Fibroblast of peridontal ligament (primary cell): Measurements from ENCODE around the gene TNP1.

Experiments used
- DNase-seq: peaks from one replicate; pipeline ENCODE4 v3.0.0-alpha.2; 2010; ENCODE audit errors: extremely low read depth

The TNP1 gene

DNA sequence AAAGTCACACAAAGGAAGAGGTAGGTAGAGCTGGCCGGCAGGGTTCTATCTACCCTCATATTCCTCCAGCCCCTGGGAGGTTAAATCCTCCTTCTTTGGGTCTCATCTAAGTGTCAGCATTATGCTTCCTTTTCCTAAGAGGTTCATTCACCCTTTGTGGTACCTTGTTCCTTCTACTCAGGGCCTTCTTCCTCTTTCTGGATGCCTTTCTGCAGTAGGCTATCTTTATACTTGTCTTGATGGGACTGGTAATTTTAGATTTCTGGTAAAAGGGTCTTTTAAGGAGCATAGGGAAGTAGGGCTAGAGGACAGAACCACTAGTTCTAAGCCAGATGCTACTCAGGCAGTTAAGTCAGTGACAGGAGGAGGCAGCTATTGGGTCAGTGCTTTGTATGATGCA lies 13.7 kb upstream of the TNP1 start:
- no peak for DNase-seq

DNA sequence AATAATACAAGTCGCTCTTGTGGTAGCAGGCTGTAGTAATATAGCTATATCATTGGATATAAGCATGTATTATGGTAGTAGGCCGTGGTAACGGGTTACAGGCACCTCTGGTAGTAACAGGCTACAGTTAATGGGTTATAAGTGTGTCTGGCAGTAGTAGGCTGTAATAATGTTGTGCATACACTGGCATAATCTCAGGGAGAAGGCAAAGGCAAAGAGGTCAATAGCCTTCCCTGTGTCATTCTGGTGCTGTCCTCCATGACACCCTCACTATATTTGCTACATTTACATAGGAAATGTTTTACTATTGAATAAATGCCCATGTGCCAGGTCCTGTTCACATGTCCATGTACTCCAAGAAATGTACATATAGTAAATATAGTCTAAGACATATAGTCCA lies 12.8 kb upstream of the TNP1 start:
- no peak for DNase-seq

GRCh38 chr2:216872040-216872439 lies 12.2 kb upstream of the TNP1 start:
- no peak for DNase-seq

DNA sequence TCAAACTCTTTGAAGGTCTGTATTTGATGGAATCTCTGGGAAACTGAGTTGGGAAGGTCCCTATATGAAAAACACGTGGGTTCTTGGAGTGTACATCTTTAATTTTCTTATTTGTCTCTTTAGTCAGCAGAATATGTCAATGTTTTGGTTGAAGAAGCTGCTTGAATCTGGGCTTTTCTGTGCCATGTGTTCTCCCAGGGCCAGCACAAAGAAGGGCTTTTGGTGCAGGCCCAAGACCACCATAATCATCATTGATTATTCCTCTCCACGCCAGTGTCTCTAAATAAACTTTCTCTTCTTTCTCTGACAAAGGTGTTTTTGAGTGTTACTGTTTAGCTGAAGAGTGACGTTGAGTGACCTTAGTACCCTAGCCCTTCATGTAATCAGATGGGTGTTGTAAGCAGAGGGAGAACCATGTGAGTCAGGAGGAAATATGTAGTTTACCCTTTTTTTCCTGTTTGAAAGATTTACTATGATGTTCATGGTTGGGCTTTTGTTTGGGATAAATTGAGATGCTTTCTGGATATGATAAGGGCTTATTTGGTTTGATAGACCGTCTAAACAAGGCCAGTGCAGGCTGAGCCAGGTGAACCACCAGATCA lies 11.6 kb upstream of the TNP1 start:
- no peak for DNase-seq

DNA sequence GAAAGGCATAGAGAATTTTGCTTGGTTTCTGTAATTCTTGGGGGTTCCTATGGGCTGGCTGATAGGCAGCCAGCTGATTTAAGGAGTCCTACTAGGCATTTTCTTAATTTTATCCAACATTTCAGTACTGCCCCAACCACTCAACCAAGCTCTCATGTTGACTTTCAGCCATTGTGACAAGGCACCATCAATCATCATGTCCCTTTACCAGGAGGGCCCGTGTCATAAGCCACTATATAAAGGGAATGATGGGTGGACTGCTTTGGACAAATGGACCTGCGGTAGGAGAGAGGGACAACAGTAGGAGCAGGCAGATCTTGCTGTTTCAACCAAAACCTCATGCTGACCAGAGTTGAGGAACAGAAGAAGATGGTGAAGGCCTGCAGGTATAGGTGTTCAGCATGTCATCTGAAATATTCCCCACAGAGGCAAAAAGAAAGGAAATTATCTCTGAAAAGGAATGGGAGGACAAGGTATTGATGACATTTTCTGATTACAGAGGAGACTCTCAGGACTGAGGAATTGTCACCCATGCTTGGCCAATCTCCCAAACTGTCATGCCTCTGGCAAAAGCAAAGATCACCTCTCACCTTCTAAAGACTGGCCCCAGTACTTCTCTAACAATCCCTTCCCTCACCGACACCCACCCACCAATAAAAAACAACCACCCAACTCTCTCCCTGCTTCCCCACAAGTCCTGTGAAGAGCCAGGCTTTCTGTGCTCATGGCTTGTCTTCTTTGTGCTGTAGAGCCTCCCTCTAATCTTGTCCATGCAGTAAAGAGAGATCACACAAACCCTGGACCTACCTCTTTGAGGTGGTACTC lies 10.9 kb upstream of the TNP1 start:
- no peak for DNase-seq

- no peak for DNase-seq
Observed at GRCh38 chr2:216866515-216867095, 6.7 kb upstream of the TNP1 start.

GRCh38 chr2:216865658-216866057 lies 5.8 kb upstream of the TNP1 start:
- no peak for DNase-seq

DNA sequence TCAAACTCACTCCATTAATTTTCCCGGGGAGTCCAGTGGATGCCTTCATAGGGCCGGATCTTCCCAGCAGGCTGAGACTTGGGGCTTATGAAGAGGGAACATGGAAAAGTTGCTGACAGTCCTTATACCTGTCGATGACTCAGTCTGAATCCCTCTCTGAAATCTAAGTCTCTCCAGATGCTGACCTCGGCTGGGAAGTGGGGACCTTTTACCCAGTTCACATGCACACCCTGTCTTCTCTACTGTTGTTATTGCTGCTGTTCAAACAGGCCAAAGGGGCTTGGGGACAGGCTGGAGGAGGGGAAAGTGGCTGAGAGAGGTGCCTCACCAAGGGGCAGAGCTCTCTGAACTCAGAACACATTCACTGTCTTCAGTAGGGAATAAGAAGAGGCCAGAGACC lies 4.1 kb upstream of the TNP1 start:
- DNase-seq: no peak

DNA sequence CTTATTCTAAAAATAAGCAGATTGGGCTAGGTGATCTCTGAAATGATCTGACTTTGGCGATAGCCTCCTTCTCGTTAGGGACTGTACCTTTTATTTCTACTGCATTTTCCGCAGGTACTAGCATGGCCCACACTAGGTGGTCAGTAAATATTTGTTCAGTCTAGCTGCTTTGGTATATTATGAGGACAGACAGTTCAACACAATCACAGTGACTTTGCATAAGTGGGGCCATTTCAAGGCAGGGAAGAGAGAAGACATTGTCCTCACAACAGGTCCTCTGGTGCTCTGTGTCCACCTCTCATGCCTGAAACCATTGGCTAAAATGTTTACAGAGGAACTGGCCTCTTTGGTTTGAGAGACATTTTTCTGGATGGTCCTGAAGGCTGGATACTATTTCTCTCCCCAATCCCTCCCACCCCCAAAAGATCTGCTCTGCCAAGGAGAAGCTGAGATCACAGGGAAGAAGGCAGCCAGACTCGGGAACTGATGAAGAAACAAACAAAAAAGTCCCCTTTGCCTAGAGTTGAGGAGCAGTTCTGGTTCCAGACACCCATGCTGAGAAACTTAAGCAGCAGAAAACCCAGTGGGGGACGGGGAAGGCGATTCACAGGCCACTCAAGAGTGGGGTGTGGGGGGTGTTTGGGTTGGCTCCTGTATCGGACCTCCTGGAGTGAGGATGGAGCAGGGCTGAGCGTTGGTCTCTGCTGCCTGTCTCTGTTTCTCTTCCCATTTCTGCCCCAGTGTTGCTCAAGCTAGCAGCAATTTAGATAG lies 2.9 kb upstream of the TNP1 start:
- DNase-seq: no peak

GRCh38 chr2:216860426-216861137 lies 718 bp upstream of the TNP1 start:
- no peak for DNase-seq

- DNase-seq: no peak
Observed at GRCh38 chr2:216858312-216858711, 1.6 kb downstream of the TNP1 start.

DNA sequence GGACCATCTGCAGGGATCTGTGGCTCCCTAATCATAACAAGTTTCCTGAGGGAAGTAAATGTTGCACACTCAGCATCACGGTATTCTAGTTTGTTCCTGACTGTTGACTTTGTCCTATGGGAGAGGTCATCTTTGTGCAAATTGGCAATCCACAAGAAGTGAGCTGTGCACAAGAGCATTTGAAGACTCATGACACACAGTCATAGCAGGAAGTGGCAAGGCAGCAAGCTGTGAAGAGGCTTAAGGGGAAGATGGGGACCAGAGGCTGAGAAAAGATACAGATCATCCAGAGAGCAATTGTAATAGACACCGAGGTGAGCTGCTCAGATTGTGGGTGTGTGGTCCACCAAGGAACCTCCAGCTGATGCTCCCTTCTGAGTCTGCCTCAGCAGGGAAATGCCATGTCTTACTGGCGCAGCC lies 2.7 kb downstream of the TNP1 start:
- DNase-seq: peak; percentile 7

GRCh38 chr2:216856406-216857065 lies 3.3 kb downstream of the TNP1 start:
- no peak for DNase-seq

DNA sequence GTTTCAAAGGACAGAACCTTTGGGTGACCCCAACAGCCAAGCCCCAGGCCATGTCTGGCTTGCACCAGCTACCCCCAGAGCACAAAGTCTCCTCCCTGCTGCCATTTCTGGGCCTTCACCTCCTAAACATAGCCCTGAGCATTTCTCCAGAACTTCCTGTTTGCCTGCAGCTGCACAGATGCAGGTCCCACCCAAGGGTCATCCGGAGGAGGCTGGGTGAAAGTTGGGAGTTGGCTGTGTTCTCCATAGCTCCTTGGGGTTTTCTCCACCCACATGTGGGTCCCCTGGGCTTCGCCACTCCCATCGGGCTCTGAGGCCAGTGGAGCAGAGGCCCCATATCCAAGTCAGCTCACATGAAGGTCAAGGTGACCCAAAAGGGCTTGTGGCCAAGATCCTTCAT lies 4.3 kb downstream of the TNP1 start:
- DNase-seq: no peak

- DNase-seq: no peak
Observed at GRCh38 chr2:216855079-216855478, 4.8 kb downstream of the TNP1 start.

- no peak for DNase-seq
Observed at GRCh38 chr2:216851486-216852090, 8.3 kb downstream of the TNP1 start.

GRCh38 chr2:216850665-216851322 lies 9.1 kb downstream of the TNP1 start:
- DNase-seq: no peak

GRCh38 chr2:216849987-216850386 lies 9.9 kb downstream of the TNP1 start:
- no peak for DNase-seq

DNA sequence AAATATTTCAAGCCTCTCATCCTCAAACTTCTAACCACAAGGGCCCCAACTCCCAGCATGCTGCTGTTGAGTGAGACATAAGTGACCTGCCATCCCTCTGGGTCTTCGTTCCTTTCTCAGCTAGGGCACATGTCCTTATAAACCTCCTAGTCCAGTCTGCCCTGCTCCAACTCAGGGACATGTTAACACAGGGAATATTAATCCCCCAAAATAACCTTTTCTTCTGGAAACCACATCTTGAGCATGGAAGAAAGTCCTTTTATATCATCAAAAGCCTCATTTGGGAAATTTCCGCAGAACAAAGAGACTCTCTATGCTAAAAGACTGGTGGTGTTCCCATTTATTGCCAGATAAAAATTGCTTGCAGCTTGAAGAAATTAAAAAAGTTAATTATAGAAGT lies 14.4 kb downstream of the TNP1 start:
- no peak for DNase-seq

- DNase-seq: no peak
Observed at GRCh38 chr2:216842636-216843035, 17.2 kb downstream of the TNP1 start.
